HepG2 (cell line): ENCODE data around the gene JAK1. TPM values are rescaled to one million over a fixed set of nuclear protein-coding genes. Genes with fewer than 3 reads are reported as not detected.

Experiments
- IKZF5 ChIP-seq: IDR thresholded peaks from 2 replicates; pipeline ENCODE4 v1.6.1; 2018; ENCODE audit warnings: missing genetic modification reagents, mild to moderate bottlenecking, missing compliant biosample characterization
- MLLT10 ChIP-seq: sonication (generic); formaldehyde crosslinking; IDR thresholded peaks from 2 replicates; pipeline ENCODE4 v1.4.0; 2020; ENCODE audit warnings: missing genetic modification reagents
- NKX3-1 ChIP-seq: sonication (generic); formaldehyde crosslinking; IDR thresholded peaks from 2 replicates; pipeline ENCODE4 v1.5.0; 2020; ENCODE audit warnings: missing genetic modification reagents
- NR3C1 ChIP-seq: sonication (generic); formaldehyde crosslinking; IDR thresholded peaks from 2 replicates; pipeline ENCODE4 v1.4.0; 2020; ENCODE audit warnings: missing genetic modification reagents
- RCOR2 ChIP-seq: IDR thresholded peaks from 2 replicates; pipeline ENCODE4 v1.6.1; 2016; ENCODE audit warnings: missing biosample characterization, missing genetic modification reagents
- REPIN1 ChIP-seq: sonication (generic); formaldehyde crosslinking; IDR thresholded peaks from 2 replicates; pipeline ENCODE4 v1.8.0; 2022; ENCODE audit warnings: missing genetic modification reagents, low read depth, mild to moderate bottlenecking, borderline replicate concordance
- SIN3A ChIP-seq: IDR thresholded peaks from 2 replicates; pipeline ENCODE4 v1.6.1; 2011; ENCODE audit warnings: low read depth, mild to moderate bottlenecking, control low read depth, low read length, borderline replicate concordance
- SMARCC2 ChIP-seq: fragments of 450-650 bp; IDR thresholded peaks from 2 replicates; pipeline ENCODE4 v1.6.1; 2017; ENCODE audit warnings: antibody characterized with exemption, mild to moderate bottlenecking
- SOX6 ChIP-seq, 2 experiments: fragments of 450-650 bp in 1 of 2; sonication (generic) in 1 of 2; formaldehyde crosslinking in 1 of 2; IDR thresholded peaks; 2 replicates each; pipeline versions ENCODE4 v1.4.0 to v1.6.1; 2017 to 2020; ENCODE audit warnings: antibody characterized with exemption in 1 of 2, mild to moderate bottlenecking in 1 of 2, missing genetic modification reagents in 1 of 2
- ZKSCAN5 ChIP-seq: sonication (generic); formaldehyde crosslinking; IDR thresholded peaks from 2 replicates; pipeline ENCODE4 v1.5.1; 2020; ENCODE audit warnings: mild to moderate bottlenecking, missing genetic modification reagents
- ZMYM4 ChIP-seq: sonication (generic); formaldehyde crosslinking; IDR thresholded peaks from 2 replicates; pipeline ENCODE4 v1.8.1; 2023; ENCODE audit warnings: mild to moderate bottlenecking, missing genetic modification reagents
- ZNF121 ChIP-seq: sonication (generic); formaldehyde crosslinking; IDR thresholded peaks from 2 replicates; pipeline ENCODE4 v1.5.0; 2020; ENCODE audit warnings: mild to moderate bottlenecking, missing genetic modification reagents
- ZNF644 ChIP-seq: IDR thresholded peaks from 2 replicates; pipeline ENCODE4 v1.6.1; 2016; ENCODE audit warnings: low read depth
- ZNF773 ChIP-seq: sonication (generic); formaldehyde crosslinking; IDR thresholded peaks from 2 replicates; pipeline ENCODE4 v1.4.0; 2020; ENCODE audit warnings: missing genetic modification reagents, borderline replicate concordance
- polyA plus RNA-seq, 8 experiments: library from polyadenylated mRNA; depleted of rRNA in 3 of 8; stranded (reverse) in 7 of 8; unstranded in 1 of 8; fragments of >200 nt; fragmentation: Illumina TruSeq in 4 of 8; extraction: Trizol in 4 of 8; gene quantifications; 2 replicates each; pipeline versions ENCODE4 v1.2.1 to v1.2.3, GENCODE V29; 2011 to 2016; ENCODE audit warnings: low read depth in 4 of 8, missing spikeins in 1 of 8, mixed read lengths in 1 of 8; ENCODE audit not compliant: insufficient read depth in 1 of 8
- total RNA-seq, 5 experiments: library from RNA; depleted of rRNA; stranded (reverse); fragments of >200 nt; fragmentation: Illumina TruSeq; extraction: Trizol; gene quantifications; 2 replicates each; pipeline ENCODE4 v1.2.3, GENCODE V29; 2016; ENCODE audit warnings: low read depth in 1 of 5
- TF ChIP-seq, protein P1 (sequence below): sonication (generic); formaldehyde crosslinking; IDR thresholded peaks from 2 replicates; pipeline ENCODE4 v1.4.0; 2020; ENCODE audit warnings: missing genetic modification reagents

The JAK1 gene
- total and polyA plus RNA-seq, 2 of the 13 experiments (the other 11 are each of a cell fraction or from before 2014, with no cell fraction given): 23.9 to 42.4 TPM

GRCh38 chr1:64898107-64898861, 68.1 kb downstream of the JAK1 start (continued):
- TF ChIP-seq IKZF5 (CRISPR knock-in tag) (peak; percentile 65), SMARCC2 (no peak), ZNF773 (CRISPR knock-in tag) (no peak), ZKSCAN5 (no peak), NR3C1 (CRISPR knock-in tag) (no peak), SOX6 (IDR thresholded peaks at IDR 0.05) (no peak), SOX6 (CRISPR knock-in tag; IDR thresholded peaks at IDR 0.05) (peak; percentile 72), RCOR2 (CRISPR knock-in tag) (peak; percentile 54; the same call in 1 of the 2 replicates), MLLT10 (CRISPR knock-in tag) (no peak), ZNF121 (CRISPR knock-in tag) (no peak), REPIN1 (CRISPR knock-in tag) (no peak), ZMYM4 (CRISPR knock-in tag) (0 out of 2 replicates have a peak, but pooled peaks have one; percentile 16), NKX3-1 (CRISPR knock-in tag) (no peak), SIN3A (no peak), ZNF644 (CRISPR knock-in tag) (peak; percentile 32; the same call in 1 of the 2 replicates)
- TF ChIP-seq, protein P1, sequence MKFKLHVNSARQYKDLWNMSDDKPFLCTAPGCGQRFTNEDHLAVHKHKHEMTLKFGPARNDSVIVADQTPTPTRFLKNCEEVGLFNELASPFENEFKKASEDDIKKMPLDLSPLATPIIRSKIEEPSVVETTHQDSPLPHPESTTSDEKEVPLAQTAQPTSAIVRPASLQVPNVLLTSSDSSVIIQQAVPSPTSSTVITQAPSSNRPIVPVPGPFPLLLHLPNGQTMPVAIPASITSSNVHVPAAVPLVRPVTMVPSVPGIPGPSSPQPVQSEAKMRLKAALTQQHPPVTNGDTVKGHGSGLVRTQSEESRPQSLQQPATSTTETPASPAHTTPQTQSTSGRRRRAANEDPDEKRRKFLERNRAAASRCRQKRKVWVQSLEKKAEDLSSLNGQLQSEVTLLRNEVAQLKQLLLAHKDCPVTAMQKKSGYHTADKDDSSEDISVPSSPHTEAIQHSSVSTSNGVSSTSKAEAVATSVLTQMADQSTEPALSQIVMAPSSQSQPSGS (CRISPR knock-in tag): no peak
